GM19099 (cell line): ENCODE measurements around the gene SLC36A1.

ENCODE experiments used
- POLR2A ChIP-seq: IDR thresholded peaks from 3 replicates; pipeline ENCODE4 v1.6.1; 2011; ENCODE audit warnings: low read depth; ENCODE audit not compliant: insufficient read length; ENCODE audit errors: extremely low read depth

Gene SLC36A1

DNA sequence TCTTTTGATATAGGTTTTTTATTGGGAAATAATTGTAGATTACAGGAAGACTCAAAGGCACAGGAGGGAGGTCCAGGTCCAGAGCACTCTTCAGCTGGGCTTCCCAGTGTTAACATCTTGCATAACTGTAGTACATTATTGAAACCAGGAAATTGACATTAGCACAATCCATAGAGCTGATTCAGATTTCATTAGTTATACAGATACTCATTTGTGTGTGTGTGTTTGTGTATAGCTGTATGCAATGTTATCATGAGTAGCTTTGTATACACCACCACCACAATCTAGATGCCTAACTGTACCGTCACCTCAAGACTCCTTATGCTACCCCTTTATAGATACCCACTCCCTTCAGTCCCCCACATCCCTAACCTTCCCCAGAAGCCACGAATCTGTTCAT is 47.9 kb downstream of the SLC36A1 start:
- TF ChIP-seq POLR2A: no peak

DNA sequence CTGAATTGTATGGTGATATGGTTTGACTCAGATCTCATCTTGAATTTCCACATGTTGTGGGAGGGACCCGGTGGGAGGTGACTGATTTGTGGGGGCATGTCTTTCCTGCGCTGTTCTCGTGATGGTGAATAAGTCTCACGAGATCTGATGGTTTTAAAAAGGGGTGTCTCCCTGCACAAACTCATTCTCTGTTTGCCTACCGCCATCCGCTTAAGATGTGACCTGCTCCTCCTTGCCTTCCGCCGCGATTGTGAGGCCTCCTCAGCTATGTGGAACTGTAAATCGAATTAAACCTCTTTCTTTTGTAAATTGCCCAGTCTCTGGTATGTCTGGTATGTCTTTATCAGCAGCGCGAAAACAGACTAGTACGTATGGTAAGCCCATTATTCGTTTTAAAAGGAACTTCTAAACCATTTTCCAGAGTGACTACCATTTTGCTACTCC is 48.7 kb downstream of the SLC36A1 start:
- no peak for TF ChIP-seq POLR2A

DNA sequence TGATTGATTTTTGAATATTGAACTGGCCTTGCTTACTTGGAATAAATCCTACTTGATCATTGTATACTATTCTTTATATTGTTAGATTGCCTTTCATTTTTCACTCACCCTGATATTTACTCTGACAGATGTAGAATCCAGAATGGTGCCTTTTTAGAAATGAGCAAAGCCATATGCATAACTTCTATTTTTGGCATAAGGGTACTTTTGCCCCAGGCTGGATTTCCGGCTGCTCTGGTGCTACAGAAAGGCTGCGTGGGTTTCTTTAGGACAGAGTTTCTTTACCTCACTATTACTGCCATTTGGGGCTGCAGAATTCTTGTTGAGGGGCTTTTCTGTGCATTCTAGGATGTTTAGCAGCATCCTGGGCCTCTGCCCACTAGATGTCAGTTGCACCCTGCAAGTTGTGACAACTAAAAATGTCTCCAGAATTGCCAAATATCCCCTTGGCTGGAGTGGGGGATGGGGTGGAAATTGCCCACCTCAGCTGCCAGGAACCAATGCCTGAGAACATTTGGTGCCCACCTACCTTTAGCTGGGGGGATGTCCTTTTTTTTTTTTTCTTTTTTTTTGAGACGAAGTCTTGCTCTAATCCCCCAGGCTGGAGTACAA is 50.1 kb downstream of the SLC36A1 start:
- no peak for TF ChIP-seq POLR2A

DNA sequence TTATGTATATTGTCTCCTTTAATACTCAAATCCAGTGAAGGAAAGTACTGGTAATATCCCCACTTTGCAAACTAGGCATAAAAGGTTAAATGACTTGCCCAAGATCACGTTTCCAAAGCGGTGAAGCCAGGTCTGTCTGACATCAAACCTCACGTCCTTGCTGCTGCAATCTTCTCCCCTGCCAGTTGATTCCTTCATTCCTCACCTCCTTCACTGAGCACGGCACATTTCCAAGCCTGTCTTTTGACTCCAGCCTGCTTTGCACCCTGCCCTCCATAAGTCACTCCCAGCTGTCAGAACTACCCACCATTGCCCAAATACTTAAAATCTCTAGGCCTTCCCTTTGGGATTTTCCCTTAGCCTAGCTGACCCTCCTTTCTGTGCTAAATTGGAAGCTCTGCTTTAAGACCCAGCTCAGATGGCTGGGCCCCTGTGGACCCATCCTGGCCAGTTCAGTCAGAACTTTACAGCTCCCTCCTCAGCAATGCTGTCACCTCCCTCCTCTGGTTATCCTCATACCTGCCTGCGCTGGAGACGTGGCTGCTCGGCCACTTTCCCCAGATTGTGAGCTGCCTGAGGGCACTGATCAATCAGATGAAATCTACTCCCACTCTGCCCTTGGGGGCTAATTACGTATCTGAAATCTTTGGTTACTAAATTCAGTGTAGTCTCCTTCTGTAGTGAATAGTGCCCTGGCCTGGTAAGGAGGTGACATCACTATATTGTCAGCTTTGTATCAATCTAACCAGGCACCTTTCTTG is 51.2 kb downstream of the SLC36A1 start:
- no peak for TF ChIP-seq POLR2A

DNA sequence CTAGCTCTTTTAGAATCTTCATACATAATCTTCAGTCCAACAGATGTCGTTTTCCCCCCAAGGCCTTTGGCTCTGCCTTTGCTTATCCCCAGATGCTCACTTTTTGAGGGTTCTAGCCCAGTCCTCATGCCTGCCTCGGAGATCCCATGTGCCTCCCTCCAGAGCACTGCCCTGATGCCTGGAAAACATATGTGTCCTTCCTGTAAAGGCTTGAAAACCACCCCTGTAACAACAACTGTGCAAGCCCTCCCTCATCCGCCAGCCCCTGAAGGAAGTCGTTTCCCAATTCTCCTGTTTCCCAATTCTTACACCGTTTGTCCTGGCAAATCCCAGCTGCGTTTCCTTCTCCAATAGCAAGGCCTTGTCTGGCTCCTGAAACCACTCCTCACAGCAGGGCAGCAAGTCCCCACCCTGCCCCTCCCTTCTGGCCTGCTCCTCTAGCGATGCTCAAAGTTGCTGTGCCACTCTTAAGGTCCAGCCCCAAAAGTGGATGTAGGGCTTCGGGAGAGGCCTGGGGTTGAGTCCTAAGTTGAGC is 52.2 kb downstream of the SLC36A1 start:
- TF ChIP-seq POLR2A: no peak

DNA sequence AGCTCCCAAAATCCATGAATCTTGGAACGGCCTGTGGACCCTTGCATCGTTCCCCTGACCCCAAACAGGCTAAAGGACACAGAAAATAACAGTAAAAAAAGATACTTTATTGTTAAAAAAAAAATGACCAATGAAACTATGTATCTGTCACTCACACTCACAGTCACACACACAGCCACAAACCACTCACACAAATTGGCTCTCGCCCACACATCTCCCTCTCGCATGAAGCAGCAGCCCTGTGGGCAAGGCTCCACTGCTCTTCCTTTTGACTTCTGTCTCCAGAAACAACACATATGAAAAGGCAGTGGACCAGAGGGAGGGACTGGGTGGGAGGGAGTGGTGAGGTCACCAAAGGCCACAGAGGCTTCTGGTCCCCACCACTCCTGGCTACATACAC is 56.6 kb downstream of the SLC36A1 start:
- TF ChIP-seq POLR2A: no peak

DNA sequence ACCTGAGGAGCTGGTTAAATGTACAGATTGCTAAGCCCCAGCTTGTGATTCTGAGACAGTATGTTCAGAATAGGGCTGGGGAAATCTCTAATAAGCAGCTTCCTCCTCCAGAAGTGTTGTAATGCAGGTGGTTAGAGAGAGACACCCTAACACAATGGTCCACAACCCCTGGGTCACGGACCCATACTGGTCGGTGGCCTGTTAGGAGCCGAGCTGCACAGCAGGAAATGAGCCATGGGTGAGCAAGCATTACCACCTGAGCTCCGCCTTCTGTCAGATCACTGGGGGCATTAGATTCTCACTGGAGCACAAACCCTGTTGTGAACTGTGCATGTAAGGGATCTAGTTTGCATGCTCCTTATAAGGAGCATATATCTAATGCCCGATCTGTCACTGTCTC is 61.8 kb downstream of the SLC36A1 start:
- TF ChIP-seq POLR2A: no peak

DNA sequence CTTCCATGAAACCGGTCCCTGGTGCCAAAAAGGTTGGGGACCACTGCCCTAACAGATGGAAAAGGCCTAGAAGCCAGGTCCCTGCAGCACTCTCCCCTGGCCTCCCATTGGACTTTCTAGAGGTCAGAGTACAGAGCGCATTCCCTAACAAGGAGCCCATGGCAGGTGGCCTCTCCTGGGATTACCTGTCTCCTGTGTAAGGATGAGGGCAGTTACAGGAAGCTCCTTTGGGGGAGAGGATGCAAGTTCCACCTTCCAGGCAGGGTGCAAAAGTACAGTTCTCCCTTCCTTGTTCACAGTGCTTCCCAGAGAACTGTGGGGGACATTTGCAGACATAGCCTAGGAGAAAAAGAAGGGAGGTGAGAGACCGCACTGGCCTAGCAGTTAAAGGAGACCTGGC is 62.4 kb downstream of the SLC36A1 start:
- TF ChIP-seq POLR2A: no peak

DNA sequence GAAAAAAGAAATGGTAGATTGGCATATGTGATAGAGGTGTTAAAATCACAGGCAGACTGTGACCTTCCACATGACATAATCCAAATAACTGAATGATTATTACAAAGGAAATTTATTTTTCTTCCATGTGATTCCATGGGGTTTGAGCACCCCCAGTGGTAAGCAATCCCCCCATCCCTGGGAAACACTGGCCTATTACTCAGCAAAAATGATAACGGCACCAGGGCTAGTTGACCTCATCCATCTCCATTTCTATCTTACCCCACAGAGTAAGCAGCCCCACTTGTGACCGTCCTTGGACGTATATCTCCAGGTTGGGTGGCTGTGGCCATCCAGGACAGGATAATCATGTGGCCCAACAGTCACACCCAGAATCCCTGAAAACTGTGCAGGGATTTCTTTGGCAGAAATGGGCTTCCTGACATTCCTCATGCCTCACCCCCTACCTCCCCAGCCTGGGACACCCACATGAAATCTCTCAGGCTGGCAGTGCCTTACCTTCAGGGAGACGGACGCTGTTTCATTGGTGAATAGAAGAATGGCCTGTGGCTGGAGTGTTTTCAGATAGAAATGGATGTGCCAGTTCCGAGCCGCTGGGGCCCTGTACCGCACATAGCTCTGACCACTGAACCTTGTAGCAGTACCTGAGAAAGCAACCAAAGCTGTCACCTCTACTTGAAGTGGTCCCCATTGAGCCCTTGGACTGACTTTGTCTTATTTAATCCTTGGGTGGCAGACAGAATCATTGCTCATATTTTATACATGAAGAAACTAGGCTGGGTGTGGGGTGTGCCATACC is 69.9 kb downstream of the SLC36A1 start:
- no peak for TF ChIP-seq POLR2A

DNA sequence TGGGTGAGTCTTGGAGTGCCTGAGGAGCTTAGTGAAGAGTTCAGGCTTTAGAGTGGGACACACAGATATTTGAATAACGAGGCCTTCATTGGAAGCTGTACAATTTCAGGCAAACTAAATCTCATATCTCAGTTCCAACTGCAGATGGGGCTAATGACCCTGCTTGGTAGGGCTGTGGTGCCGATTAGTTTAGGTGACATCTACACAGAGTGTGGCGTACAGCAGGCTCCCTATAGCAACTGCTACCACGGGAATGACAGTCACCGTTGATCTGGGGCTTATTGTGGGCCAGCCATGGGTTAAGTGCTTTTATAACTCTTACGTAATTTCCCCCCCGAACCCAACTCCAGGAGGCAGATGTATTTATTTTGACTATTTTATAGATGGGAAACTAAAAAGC is 72.9 kb downstream of the SLC36A1 start:
- TF ChIP-seq POLR2A: no peak

DNA sequence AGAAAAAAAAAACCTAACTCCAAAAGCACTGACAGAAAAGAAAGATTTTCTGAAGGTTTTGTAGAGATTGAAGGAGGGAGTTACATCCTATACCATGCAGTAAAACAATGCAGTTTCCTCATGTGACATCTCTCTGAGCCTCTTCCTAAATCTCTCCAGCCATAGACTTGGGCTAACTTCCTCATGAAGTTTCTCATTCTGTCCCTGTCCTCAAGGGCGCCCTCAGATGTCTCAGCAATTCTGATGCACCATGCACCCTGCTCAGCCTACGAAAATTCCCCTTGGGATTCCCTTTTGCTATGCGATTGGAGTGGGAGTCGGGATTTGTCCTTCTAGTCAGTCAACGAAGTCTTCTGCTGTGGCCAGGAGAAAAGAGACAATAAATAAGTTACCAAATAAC is 74.8 kb downstream of the SLC36A1 start:
- TF ChIP-seq POLR2A: no peak

DNA sequence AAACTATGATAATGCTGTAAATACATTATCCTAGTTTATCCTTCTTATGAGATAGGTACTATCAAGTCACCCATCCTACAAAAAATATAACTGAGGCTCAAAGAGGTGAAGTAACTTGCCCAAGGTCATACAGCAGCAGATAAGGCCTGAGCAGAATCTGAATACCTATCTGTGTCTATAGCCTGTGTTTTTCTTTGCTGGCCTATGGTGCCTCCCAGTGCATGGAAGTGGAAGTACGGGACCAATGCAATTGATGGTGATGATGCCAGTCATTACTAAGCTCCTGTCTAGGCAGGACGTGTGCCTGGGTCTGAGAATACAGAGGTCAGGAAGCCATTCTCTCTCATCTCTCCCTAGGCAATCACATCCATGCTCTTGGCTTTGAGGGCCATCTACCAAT is 75.9 kb downstream of the SLC36A1 start:
- TF ChIP-seq POLR2A: no peak

DNA sequence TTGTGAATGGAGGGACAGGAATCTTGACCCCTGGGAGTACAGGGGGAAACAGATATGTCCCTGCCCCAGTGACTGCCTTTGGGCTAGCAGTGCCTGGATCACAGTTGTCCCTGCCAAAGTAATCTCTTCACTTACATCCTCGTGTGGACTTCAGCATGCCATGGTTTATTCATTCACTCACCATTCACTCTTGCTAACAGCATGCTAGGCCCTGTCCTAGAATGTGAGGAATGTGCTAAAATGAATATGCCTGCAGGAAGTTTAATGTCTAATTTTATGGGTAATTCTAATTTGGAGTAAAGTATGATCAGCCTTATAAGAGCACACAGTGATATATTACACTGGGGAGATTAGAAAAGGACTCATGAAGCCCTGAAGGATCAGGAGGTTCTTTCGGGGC is 80.8 kb downstream of the SLC36A1 start:
- TF ChIP-seq POLR2A: no peak

DNA sequence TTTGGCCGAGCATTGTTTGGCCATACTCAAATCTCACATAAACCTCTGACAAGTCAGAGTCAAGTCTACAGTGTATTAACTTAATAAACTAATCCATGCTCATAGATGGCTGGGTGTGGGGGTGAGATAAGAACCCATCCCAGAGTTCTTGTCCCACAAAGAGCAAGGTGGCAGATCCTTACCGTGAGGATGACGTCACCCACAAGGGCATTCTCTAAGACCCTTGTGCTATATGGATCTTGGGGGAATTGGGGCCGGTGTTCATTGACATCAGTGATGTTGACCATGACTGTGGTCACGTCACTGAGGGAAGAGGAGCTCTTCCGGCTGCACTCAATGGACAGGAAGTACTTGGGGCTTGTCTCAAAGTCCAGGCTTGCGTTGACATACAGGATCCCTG is 81.6 kb downstream of the SLC36A1 start:
- no peak for TF ChIP-seq POLR2A

DNA sequence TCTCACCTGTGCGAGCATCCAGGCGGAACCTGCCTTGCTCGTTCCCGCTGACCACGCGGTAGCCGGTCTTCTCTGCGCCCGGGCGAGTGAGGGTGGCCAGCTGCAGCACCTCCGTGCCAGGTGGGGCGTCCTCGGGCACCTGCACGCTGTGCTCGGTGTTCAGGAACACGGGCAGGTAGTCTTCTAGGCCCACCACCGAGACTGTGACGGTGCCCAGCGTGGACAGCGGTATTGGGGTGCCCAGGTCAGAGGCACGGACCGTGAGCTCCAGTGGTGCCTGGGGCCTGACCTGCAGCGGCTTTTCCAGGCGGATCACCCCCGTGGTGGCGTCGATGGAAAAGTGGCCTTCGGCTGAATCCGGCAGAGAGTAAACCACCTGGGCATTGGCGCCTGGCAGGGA is 84.2 kb downstream of the SLC36A1 start:
- TF ChIP-seq POLR2A: no peak
